Measurements from ENCODE around the gene GPR37L1. TPM values are rescaled to one million over a fixed set of nuclear protein-coding genes. Genes with fewer than 3 reads are reported as not detected.

GPR37L1 gene
- total and polyA plus RNA-seq, 10 of the 15 experiments (the other 5 are each of a cell fraction or from before 2014, with no cell fraction given), result under 0.01 to 0.08 (median 0.02) TPM; not detected in 5

DNA sequence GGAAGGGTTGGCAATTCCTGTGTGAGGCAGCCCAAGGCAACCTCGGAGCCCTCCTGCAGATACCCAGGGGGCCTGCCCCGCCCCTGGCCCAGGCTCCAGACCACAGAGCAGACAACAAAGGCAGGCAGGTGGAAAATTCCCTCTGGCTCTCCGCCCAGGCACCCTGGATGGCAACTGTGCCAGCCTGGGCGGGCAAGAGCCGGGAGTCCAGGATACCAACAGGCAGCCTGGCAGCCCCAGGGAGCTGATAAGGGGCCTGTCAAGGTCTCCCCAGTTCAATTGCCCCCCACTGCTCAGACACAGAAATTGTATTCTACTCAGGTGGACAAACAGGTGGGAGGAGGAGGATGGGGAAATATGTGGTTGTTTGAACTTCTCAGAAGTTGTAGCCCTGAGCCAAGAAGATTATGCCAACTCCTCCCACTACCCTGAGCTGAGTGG is 15.4 kb upstream of the GPR37L1 start:
- 0% methylated on average over 5 of the region's 5 CpGs for WGBS (ENCODE audit: insufficient coverage, insufficient replicate concordance, low lambda C conversion rate, missing lambda C conversion rate)
- Histone ChIP-seq H3K36me3 (ENCODE audit: control insufficient read depth in 2 of 2, insufficient read depth in 2 of 2, low read length in 1 of 2) (no peaks in the 10 kb centered on the region), H3K4me3 (no peak overlapping the region), H3K79me2 (ENCODE audit: control insufficient read depth, insufficient read depth, low read length) (no peaks in the 10 kb centered on the region), H2AFZ (ENCODE audit: control insufficient read depth, low read depth, low read length) (no peak overlapping the region), H3K4me1 (ENCODE audit: control insufficient read depth, insufficient read depth, low read length) (no peaks in the 10 kb centered on the region), H3K9me3 (replicated peaks; ENCODE audit: control insufficient read depth, insufficient read depth, low read length) (no peaks in the 10 kb centered on the region), H3K27ac (ENCODE audit: control insufficient read depth, insufficient read depth) (no peak overlapping the region), H4K20me1 (ENCODE audit: control insufficient read depth, insufficient read depth) (no peaks in the 10 kb centered on the region), H3K27me3 (replicated peaks in 1 of 2; ENCODE audit: control insufficient read depth in 2 of 2, insufficient read depth in 2 of 2, low read length in 1 of 2) (no peaks in the 10 kb centered on the region), H3K9ac (ENCODE audit: control insufficient read depth, insufficient read depth, low read length) (no peak overlapping the region), H3K4me2 (ENCODE audit: control insufficient read depth, insufficient read depth) (no peak overlapping the region)
- intact Hi-C loops (cut with micrococcal nuclease; ENCODE audit: unreplicated experiment), result no loop called here
- SMC1A ChIA-PET (ENCODE audit: uncharacterized antibody, unreplicated experiment), result interaction anchor here (1.6 kb wide), 1 partner anchor 97 kb away, joined by 4 read pairs; the partner anchor contains the start of gene ELF3
- RAD21 ChIA-PET (ENCODE audit: unreplicated experiment), result interaction anchor here (1.0 to 1.5 kb wide), 2 partner anchors 11 to 12 kb away, joined by 4 to 5 read pairs; no protein-coding TSS in a partner anchor
- BruUV-seq (replicated peaks), result no TSS peak
- DNase-seq (ENCODE audit: low read depth, low spot score), result no peak
- in situ Hi-C loops (cut with MboI), result no loop called here
- TF ChIP-seq, protein P1, sequence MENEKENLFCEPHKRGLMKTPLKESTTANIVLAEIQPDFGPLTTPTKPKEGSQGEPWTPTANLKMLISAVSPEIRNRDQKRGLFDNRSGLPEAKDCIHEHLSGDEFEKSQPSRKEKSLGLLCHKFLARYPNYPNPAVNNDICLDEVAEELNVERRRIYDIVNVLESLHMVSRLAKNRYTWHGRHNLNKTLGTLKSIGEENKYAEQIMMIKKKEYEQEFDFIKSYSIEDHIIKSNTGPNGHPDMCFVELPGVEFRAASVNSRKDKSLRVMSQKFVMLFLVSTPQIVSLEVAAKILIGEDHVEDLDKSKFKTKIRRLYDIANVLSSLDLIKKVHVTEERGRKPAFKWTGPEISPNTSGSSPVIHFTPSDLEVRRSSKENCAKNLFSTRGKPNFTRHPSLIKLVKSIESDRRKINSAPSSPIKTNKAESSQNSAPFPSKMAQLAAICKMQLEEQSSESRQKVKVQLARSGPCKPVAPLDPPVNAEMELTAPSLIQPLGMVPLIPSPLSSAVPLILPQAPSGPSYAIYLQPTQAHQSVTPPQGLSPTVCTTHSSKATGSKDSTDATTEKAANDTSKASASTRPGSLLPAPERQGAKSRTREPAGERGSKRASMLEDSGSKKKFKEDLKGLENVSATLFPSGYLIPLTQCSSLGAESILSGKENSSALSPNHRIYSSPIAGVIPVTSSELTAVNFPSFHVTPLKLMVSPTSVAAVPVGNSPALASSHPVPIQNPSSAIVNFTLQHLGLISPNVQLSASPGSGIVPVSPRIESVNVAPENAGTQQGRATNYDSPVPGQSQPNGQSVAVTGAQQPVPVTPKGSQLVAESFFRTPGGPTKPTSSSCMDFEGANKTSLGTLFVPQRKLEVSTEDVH (IDR thresholded peaks at IDR 0.05; ENCODE audit: low read depth, partially characterized antibody), result no peak
- CTCF ChIA-PET, result interaction anchor here (0.8 to 1.6 kb wide), 2 partner anchors 11 to 105 kb away, joined by 3 to 8 read pairs; no protein-coding TSS in a partner anchor
- no peak for FAIRE-seq
- no peak for ATAC-seq
- POLR2A ChIA-PET, result no interaction called here
